ENCODE results near the gene TRNP1.

DNA sequence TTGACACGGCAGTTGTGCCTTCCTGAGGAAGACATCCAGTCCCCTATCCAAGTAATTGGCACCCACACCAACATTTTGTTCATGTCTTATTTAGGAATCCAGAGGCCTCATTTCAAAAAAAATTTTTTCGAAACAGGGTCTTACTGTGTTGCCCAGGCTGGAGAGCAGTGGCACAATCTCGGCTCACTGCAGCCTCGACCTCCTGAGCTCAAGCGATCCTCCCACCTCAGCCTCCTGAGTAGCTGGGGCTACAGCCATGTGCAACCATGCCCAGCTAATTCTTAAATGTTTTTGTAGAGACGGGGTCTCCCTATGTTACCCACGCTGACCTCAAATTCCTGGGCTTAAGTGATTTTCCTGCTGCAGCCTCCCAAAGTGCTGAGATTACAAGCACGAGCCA, 9.2 kb upstream of the TRNP1 start:
- no peak for TF ChIP-seq CTCF (IDR thresholded peaks at IDR 0.05)
- no peak for TF ChIP-seq POLR2A (IDR thresholded peaks at IDR 0.05)

Measured in thyroid gland (tissue), 4 donors.